ENCODE data around the gene FLNB. TPM values are rescaled to one million over a fixed set of nuclear protein-coding genes. Genes with fewer than 3 reads are reported as not detected.
A peak's percentile ranks its signal among the peaks of the same experiment; 100 is the strongest.

Gene FLNB
- total and polyA plus RNA-seq, 2 of the 13 experiments (the other 11 are each of a cell fraction or from before 2014, with no cell fraction given): 106 to 130 TPM

DNA sequence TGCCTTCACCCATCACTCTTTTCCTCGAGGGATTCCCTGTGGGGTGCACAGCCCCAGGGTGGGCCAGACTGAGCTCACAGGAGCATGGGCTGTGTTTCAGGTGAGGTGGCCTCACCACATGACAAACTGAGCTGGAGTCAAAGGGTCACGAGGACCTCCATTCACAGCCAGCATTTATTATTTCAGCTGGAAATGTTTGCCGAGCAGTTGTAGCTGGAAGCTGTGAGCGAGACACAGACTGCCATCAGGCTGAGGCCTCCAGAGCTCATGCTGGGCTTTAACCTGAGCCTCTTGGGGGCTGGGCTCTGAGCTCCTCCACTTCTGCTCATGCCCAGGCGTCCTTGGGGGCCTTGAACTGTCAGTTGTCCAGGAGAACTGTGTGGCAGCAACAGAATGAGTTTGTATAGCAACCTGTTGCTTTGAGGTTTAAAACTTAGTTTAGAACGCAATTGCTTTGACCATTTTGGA, 57.5 kb downstream of the FLNB start (continued):
- TF ChIP-seq, protein P1, sequence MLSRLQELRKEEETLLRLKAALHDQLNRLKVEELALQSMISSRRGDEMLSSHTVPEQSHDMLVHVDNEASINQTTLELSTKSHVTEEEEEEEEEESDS (CRISPR knock-in tag; IDR thresholded peaks at IDR 0.05; ENCODE audit: borderline replicate concordance): no peak
- TF ChIP-seq SIX4 (CRISPR knock-in tag; IDR thresholded peaks at IDR 0.05): 0 out of 2 replicates have a peak, but pooled peaks have one; percentile 34
- no peak for TF ChIP-seq EED (CRISPR knock-in tag; IDR thresholded peaks at IDR 0.05)
- TF ChIP-seq ZNF121 (CRISPR knock-in tag; IDR thresholded peaks at IDR 0.05): peak; percentile 40; the same call in 1 of the 2 replicates
- 0 out of 2 replicates have a peak, but pooled peaks have one; percentile 50 for TF ChIP-seq REPIN1 (CRISPR knock-in tag; IDR thresholded peaks at IDR 0.05; ENCODE audit: borderline replicate concordance, low read depth)
- peak; percentile 65 for TF ChIP-seq RARA (CRISPR knock-in tag; IDR thresholded peaks at IDR 0.05)
- peak; percentile 23 for TF ChIP-seq TEAD3 (CRISPR knock-in tag; optimal IDR thresholded peaks at IDR 0.05; ENCODE audit: borderline replicate concordance)
- TF ChIP-seq CHCHD3 (CRISPR knock-in tag; IDR thresholded peaks at IDR 0.05): no peak
- TF ChIP-seq TCF7 (IDR thresholded peaks at IDR 0.05; ENCODE audit: low read depth): no peak
- TF ChIP-seq, protein P2, sequence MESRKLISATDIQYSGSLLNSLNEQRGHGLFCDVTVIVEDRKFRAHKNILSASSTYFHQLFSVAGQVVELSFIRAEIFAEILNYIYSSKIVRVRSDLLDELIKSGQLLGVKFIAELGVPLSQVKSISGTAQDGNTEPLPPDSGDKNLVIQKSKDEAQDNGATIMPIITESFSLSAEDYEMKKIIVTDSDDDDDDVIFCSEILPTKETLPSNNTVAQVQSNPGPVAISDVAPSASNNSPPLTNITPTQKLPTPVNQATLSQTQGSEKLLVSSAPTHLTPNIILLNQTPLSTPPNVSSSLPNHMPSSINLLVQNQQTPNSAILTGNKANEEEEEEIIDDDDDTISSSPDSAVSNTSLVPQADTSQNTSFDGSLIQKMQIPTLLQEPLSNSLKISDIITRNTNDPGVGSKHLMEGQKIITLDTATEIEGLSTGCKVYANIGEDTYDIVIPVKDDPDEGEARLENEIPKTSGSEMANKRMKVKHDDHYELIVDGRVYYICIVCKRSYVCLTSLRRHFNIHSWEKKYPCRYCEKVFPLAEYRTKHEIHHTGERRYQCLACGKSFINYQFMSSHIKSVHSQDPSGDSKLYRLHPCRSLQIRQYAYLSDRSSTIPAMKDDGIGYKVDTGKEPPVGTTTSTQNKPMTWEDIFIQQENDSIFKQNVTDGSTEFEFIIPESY (CRISPR knock-in tag; IDR thresholded peaks at IDR 0.05): no peak
- TF ChIP-seq, protein P3, sequence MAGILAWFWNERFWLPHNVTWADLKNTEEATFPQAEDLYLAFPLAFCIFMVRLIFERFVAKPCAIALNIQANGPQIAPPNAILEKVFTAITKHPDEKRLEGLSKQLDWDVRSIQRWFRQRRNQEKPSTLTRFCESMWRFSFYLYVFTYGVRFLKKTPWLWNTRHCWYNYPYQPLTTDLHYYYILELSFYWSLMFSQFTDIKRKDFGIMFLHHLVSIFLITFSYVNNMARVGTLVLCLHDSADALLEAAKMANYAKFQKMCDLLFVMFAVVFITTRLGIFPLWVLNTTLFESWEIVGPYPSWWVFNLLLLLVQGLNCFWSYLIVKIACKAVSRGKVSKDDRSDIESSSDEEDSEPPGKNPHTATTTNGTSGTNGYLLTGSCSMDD (CRISPR knock-in tag; IDR thresholded peaks at IDR 0.05): no peak
- TF ChIP-seq, protein P4, sequence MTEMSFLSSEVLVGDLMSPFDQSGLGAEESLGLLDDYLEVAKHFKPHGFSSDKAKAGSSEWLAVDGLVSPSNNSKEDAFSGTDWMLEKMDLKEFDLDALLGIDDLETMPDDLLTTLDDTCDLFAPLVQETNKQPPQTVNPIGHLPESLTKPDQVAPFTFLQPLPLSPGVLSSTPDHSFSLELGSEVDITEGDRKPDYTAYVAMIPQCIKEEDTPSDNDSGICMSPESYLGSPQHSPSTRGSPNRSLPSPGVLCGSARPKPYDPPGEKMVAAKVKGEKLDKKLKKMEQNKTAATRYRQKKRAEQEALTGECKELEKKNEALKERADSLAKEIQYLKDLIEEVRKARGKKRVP (CRISPR knock-in tag; IDR thresholded peaks at IDR 0.05): no peak
- TF ChIP-seq MED1 (CRISPR knock-in tag; IDR thresholded peaks at IDR 0.05): peak; percentile 42; the same call in 1 of the 2 replicates
- no peak for TF ChIP-seq IKZF1 (IDR thresholded peaks at IDR 0.05)
- no peak for TF ChIP-seq ARNTL (CRISPR knock-in tag; IDR thresholded peaks at IDR 0.05)
- TF ChIP-seq, protein P5, sequence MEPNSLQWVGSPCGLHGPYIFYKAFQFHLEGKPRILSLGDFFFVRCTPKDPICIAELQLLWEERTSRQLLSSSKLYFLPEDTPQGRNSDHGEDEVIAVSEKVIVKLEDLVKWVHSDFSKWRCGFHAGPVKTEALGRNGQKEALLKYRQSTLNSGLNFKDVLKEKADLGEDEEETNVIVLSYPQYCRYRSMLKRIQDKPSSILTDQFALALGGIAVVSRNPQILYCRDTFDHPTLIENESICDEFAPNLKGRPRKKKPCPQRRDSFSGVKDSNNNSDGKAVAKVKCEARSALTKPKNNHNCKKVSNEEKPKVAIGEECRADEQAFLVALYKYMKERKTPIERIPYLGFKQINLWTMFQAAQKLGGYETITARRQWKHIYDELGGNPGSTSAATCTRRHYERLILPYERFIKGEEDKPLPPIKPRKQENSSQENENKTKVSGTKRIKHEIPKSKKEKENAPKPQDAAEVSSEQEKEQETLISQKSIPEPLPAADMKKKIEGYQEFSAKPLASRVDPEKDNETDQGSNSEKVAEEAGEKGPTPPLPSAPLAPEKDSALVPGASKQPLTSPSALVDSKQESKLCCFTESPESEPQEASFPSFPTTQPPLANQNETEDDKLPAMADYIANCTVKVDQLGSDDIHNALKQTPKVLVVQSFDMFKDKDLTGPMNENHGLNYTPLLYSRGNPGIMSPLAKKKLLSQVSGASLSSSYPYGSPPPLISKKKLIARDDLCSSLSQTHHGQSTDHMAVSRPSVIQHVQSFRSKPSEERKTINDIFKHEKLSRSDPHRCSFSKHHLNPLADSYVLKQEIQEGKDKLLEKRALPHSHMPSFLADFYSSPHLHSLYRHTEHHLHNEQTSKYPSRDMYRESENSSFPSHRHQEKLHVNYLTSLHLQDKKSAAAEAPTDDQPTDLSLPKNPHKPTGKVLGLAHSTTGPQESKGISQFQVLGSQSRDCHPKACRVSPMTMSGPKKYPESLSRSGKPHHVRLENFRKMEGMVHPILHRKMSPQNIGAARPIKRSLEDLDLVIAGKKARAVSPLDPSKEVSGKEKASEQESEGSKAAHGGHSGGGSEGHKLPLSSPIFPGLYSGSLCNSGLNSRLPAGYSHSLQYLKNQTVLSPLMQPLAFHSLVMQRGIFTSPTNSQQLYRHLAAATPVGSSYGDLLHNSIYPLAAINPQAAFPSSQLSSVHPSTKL (CRISPR knock-in tag; IDR thresholded peaks at IDR 0.05): peak; percentile 56
- TF ChIP-seq, protein P6, sequence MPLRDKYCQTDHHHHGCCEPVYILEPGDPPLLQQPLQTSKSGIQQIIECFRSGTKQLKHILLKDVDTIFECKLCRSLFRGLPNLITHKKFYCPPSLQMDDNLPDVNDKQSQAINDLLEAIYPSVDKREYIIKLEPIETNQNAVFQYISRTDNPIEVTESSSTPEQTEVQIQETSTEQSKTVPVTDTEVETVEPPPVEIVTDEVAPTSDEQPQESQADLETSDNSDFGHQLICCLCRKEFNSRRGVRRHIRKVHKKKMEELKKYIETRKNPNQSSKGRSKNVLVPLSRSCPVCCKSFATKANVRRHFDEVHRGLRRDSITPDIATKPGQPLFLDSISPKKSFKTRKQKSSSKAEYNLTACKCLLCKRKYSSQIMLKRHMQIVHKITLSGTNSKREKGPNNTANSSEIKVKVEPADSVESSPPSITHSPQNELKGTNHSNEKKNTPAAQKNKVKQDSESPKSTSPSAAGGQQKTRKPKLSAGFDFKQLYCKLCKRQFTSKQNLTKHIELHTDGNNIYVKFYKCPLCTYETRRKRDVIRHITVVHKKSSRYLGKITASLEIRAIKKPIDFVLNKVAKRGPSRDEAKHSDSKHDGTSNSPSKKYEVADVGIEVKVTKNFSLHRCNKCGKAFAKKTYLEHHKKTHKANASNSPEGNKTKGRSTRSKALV (CRISPR knock-in tag; IDR thresholded peaks at IDR 0.05): no peak
- TF ChIP-seq ZKSCAN8 (CRISPR knock-in tag; IDR thresholded peaks at IDR 0.05; ENCODE audit: borderline replicate concordance): peak; percentile 40; the same call in 1 of the 2 replicates
- TF ChIP-seq GTF2F1 (IDR thresholded peaks at IDR 0.05; ENCODE audit: low read length): no peak
- TF ChIP-seq ERF (CRISPR knock-in tag; IDR thresholded peaks at IDR 0.05): peak; percentile 40; the same call in 1 of the 2 replicates
